GM23338 (cell line): ENCODE results near the gene GOLGA7B. TPM values are rescaled to one million over a fixed set of nuclear protein-coding genes. Genes with fewer than 3 reads are reported as not detected.

Experiments used
- ATAC-seq: fragments of 200-7000 bp; cut with Tn5 transposase; 3 replicates; pipeline ENCODE4 v1.9.1; 2020
- DNase-seq: peaks from one replicate; pipeline ENCODE4 v3.0.0-alpha.2; 2015; ENCODE audit warnings: low spot score
- H2AFZ ChIP-seq: fragments of 200-600 bp; sonication (generic); 2 replicates; pipeline ENCODE4 v1.8.0; 2016; ENCODE audit warnings: antibody characterized with exemption, mild to moderate bottlenecking, moderate library complexity
- H3F3A ChIP-seq: fragments of 200-600 bp; sonication (generic); replicated peaks from 2 replicates; pipeline ENCODE4 v1.8.0; 2017; ENCODE audit warnings: antibody characterized with exemption, mixed run types, low read depth
- H3K27ac ChIP-seq: fragments of 200-600 bp; sonication (generic); 2 replicates; pipeline ENCODE4 v1.6.1; 2016; ENCODE audit warnings: low read depth
- H3K27me3 ChIP-seq: fragments of 200-600 bp; sonication (generic); 2 replicates; pipeline ENCODE4 v1.8.0; 2016; ENCODE audit warnings: mild to moderate bottlenecking, mixed run types, moderate library complexity; ENCODE audit not compliant: insufficient read depth
- H3K36me3 ChIP-seq: fragments of 200-600 bp; sonication (generic); 2 replicates; pipeline ENCODE4 v1.8.0; 2016; ENCODE audit warnings: mild to moderate bottlenecking; ENCODE audit not compliant: insufficient read depth
- H3K4me1 ChIP-seq: fragments of 200-600 bp; sonication (generic); 2 replicates; pipeline ENCODE4 v1.8.0; 2016; ENCODE audit warnings: mild to moderate bottlenecking, moderate library complexity; ENCODE audit not compliant: insufficient read depth
- H3K4me2 ChIP-seq: fragments of 200-600 bp; sonication (generic); 2 replicates; pipeline ENCODE4 v1.7.1; 2017; ENCODE audit warnings: mixed run types
- H3K4me3 ChIP-seq: fragments of 200-600 bp; sonication (generic); 2 replicates; pipeline ENCODE4 v1.6.1; 2016; ENCODE audit warnings: mixed run types
- H3K79me2 ChIP-seq: fragments of 200-600 bp; sonication (generic); replicated peaks from 2 replicates; pipeline ENCODE4 v1.8.0; 2017; ENCODE audit warnings: mild to moderate bottlenecking; ENCODE audit not compliant: insufficient read depth
- H3K9me2 ChIP-seq: fragments of 200-600 bp; sonication (generic); 2 replicates; pipeline ENCODE4 v1.8.0; 2017; ENCODE audit not compliant: insufficient read depth
- H4K20me1 ChIP-seq: fragments of 200-600 bp; sonication (generic); replicated peaks from 2 replicates; pipeline ENCODE4 v1.8.0; 2017; ENCODE audit warnings: mild to moderate bottlenecking; ENCODE audit not compliant: insufficient read depth
- H3K27ac Mint-ChIP-seq: 2 replicates; pipeline ENCODE4 v1.8.0; 2020; ENCODE audit warnings: inconsistent platforms, mild to moderate bottlenecking, moderate library complexity, mixed read lengths
- H3K27me3 Mint-ChIP-seq: 3 replicates; pipeline ENCODE4 v1.8.0; 2022; ENCODE audit warnings: low read depth, mild to moderate bottlenecking, moderate library complexity, mixed read lengths, inconsistent platforms; ENCODE audit not compliant: insufficient read depth, poor library complexity
- H3K36me3 Mint-ChIP-seq: 3 replicates; pipeline ENCODE4 v1.8.0; 2021; ENCODE audit warnings: low read depth, mild to moderate bottlenecking, inconsistent platforms, moderate library complexity, mixed read lengths
- H3K4me1 Mint-ChIP-seq: 3 replicates; pipeline ENCODE4 v1.8.0; 2020; ENCODE audit warnings: mild to moderate bottlenecking, inconsistent platforms, mixed read lengths
- H3K4me3 Mint-ChIP-seq: 3 replicates; pipeline ENCODE4 v1.8.0; 2021; ENCODE audit warnings: moderate library complexity, mild to moderate bottlenecking, inconsistent platforms, mixed read lengths
- H3K9me3 Mint-ChIP-seq: 3 replicates; pipeline ENCODE4 v1.8.0; 2020; ENCODE audit warnings: moderate library complexity, mild to moderate bottlenecking, inconsistent platforms, mixed read lengths
- CREB1 ChIP-seq: fragments of 250-450 bp; sonication (Bioruptor Pico); IDR thresholded peaks from 2 replicates; pipeline ENCODE4 v1.5.0; 2020; ENCODE audit warnings: low read depth, mild to moderate bottlenecking, moderate library complexity
- EZH2phosphoT487 ChIP-seq: fragments of 200-600 bp; sonication (generic); IDR thresholded peaks from one replicate; pipeline ENCODE4 v1.8.1; 2018; ENCODE audit warnings: antibody characterized with exemption; ENCODE audit not compliant: unreplicated experiment
- POLR2AphosphoS5 ChIP-seq: IDR thresholded peaks from 2 replicates; pipeline ENCODE4 v1.6.1; 2016; ENCODE audit warnings: antibody characterized with exemption, low read depth
- REST ChIP-seq: IDR thresholded peaks from one replicate; pipeline ENCODE4 v1.6.1; 2018; ENCODE audit warnings: antibody characterized with exemption; ENCODE audit not compliant: unreplicated experiment
- ZNF114 ChIP-seq: fragments of 250-450 bp; sonication (Bioruptor Pico); IDR thresholded peaks from 2 replicates; pipeline ENCODE4 v1.5.0; 2020; ENCODE audit warnings: mild to moderate bottlenecking, moderate library complexity
- polyA plus RNA-seq: library from polyadenylated mRNA; unstranded; fragments of >200 nt; fragmentation: Nextera tagmentation; extraction: Ambion mirVana; gene quantifications from 2 replicates; pipeline ENCODE4 v1.2.1, GENCODE V29; 2016
- total RNA-seq: library from RNA; depleted of rRNA; stranded (reverse); fragments of >200 nt; shearing (Covaris generic); gene quantifications from 2 replicates; pipeline ENCODE4 v1.2.3, GENCODE V29; 2014
- TF ChIP-seq, protein P1 (sequence below): fragments of 250-450 bp; sonication (Bioruptor Pico); IDR thresholded peaks from 2 replicates; pipeline ENCODE4 v1.5.0; 2020; ENCODE audit warnings: mild to moderate bottlenecking, moderate library complexity
- TF ChIP-seq, protein P2 (sequence below), 2 experiments: fragments of 200-600 bp in 1 of 2; sonication (generic) in 1 of 2; conservative IDR thresholded peaks; 2 replicates each; pipeline versions ENCODE4 v1.5.1 to v1.6.1; 2016 to 2017; ENCODE audit warnings: antibody characterized with exemption in 2 of 2, low read depth in 2 of 2, mild to moderate bottlenecking in 2 of 2, moderate library complexity in 1 of 2

Gene GOLGA7B
- total and polyA plus RNA-seq, 2 experiments from 2014 or later: 0.14 to 0.15 TPM

DNA sequence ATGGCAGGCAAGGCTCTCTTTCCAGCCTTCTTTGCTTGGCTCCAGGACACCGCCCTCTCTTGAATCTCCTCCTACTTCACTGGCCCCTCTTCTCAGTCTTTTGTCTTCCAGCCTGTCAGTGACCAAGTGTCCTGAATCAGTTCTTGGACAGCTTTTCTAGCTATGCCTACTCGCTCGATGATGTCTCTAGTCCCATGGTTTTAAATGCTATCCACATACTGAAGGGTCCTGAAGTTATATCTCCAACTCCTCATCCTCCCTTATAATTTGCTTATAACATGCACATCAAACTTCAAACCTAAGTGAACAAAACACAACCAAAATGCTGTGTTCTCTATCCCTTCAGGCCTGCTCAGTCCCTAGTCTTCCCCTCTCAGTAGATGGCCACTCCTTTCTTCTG lies 5.0 kb upstream of the GOLGA7B start (continued):
- TF ChIP-seq, protein P1, sequence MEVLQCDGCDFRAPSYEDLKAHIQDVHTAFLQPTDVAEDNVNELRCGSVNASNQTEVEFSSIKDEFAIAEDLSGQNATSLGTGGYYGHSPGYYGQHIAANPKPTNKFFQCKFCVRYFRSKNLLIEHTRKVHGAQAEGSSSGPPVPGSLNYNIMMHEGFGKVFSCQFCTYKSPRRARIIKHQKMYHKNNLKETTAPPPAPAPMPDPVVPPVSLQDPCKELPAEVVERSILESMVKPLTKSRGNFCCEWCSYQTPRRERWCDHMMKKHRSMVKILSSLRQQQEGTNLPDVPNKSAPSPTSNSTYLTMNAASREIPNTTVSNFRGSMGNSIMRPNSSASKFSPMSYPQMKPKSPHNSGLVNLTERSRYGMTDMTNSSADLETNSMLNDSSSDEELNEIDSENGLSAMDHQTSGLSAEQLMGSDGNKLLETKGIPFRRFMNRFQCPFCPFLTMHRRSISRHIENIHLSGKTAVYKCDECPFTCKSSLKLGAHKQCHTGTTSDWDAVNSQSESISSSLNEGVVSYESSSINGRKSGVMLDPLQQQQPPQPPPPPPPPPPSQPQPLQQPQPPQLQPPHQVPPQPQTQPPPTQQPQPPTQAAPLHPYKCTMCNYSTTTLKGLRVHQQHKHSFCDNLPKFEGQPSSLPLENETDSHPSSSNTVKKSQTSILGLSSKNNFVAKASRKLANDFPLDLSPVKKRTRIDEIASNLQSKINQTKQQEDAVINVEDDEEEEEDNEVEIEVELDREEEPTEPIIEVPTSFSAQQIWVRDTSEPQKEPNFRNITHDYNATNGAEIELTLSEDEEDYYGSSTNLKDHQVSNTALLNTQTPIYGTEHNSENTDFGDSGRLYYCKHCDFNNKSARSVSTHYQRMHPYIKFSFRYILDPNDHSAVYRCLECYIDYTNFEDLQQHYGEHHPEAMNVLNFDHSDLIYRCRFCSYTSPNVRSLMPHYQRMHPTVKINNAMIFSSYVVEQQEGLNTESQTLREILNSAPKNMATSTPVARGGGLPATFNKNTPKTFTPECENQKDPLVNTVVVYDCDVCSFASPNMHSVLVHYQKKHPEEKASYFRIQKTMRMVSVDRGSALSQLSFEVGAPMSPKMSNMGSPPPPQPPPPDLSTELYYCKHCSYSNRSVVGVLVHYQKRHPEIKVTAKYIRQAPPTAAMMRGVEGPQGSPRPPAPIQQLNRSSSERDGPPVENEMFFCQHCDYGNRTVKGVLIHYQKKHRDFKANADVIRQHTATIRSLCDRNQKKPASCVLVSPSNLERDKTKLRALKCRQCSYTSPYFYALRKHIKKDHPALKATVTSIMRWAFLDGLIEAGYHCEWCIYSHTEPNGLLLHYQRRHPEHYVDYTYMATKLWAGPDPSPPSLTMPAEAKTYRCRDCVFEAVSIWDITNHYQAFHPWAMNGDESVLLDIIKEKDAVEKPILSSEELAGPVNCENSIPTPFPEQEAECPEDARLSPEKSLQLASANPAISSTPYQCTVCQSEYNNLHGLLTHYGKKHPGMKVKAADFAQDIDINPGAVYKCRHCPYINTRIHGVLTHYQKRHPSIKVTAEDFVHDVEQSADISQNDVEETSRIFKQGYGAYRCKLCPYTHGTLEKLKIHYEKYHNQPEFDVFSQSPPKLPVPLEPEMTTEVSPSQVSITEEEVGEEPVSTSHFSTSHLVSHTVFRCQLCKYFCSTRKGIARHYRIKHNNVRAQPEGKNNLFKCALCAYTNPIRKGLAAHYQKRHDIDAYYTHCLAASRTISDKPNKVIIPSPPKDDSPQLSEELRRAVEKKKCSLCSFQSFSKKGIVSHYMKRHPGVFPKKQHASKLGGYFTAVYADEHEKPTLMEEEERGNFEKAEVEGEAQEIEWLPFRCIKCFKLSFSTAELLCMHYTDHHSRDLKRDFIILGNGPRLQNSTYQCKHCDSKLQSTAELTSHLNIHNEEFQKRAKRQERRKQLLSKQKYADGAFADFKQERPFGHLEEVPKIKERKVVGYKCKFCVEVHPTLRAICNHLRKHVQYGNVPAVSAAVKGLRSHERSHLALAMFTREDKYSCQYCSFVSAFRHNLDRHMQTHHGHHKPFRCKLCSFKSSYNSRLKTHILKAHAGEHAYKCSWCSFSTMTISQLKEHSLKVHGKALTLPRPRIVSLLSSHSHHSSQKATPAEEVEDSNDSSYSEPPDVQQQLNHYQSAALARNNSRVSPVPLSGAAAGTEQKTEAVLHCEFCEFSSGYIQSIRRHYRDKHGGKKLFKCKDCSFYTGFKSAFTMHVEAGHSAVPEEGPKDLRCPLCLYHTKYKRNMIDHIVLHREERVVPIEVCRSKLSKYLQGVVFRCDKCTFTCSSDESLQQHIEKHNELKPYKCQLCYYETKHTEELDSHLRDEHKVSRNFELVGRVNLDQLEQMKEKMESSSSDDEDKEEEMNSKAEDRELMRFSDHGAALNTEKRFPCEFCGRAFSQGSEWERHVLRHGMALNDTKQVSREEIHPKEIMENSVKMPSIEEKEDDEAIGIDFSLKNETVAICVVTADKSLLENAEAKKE (CRISPR knock-in tag): no peak
- TF ChIP-seq EZH2phosphoT487 (no peak), POLR2AphosphoS5 (no peak), ZNF114 (CRISPR knock-in tag) (no peak)
- TF ChIP-seq, protein P2, sequence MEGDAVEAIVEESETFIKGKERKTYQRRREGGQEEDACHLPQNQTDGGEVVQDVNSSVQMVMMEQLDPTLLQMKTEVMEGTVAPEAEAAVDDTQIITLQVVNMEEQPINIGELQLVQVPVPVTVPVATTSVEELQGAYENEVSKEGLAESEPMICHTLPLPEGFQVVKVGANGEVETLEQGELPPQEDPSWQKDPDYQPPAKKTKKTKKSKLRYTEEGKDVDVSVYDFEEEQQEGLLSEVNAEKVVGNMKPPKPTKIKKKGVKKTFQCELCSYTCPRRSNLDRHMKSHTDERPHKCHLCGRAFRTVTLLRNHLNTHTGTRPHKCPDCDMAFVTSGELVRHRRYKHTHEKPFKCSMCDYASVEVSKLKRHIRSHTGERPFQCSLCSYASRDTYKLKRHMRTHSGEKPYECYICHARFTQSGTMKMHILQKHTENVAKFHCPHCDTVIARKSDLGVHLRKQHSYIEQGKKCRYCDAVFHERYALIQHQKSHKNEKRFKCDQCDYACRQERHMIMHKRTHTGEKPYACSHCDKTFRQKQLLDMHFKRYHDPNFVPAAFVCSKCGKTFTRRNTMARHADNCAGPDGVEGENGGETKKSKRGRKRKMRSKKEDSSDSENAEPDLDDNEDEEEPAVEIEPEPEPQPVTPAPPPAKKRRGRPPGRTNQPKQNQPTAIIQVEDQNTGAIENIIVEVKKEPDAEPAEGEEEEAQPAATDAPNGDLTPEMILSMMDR (conservative IDR thresholded peaks at IDR 0.05; ENCODE audit: low read depth in 2 of 2): no peak

- peak; percentile 41 for DNase-seq
- peak; percentile 29 for ATAC-seq
- no peaks in the 10 kb centered on the region for H4K20me1 ChIP-seq
- no peak overlapping the region for H3K27ac Mint-ChIP-seq
- H3K4me2 ChIP-seq: peak overlapping the region; percentile 86
- H3K79me2 ChIP-seq: no peaks in the 10 kb centered on the region
- TF ChIP-seq CREB1 (no peak), REST (peak; percentile 2)
- H2AFZ ChIP-seq: peak overlapping the region; percentile 82
- no peaks in the 10 kb centered on the region for H3F3A ChIP-seq
- no peak overlapping the region for H3K27ac ChIP-seq
- peak overlapping the region; percentile 83 for H3K4me3 Mint-ChIP-seq
- H3K9me2 ChIP-seq: no peaks in the 10 kb centered on the region
- H3K27me3 Mint-ChIP-seq: peaks cover 28% of the 10 kb centered on the region
- peak overlapping the region; percentile 70 for H3K4me3 ChIP-seq
- H3K4me1 Mint-ChIP-seq: peaks cover 10% of the 10 kb centered on the region
- H3K4me1 ChIP-seq: peaks cover 3% of the 10 kb centered on the region; the same call in 1 of the 2 replicates
- H3K9me3 Mint-ChIP-seq: no peaks in the 10 kb centered on the region
- H3K27me3 ChIP-seq: peaks cover 31% of the 10 kb centered on the region
- no peaks in the 10 kb centered on the region for H3K36me3 Mint-ChIP-seq
- H3K36me3 ChIP-seq: no peaks in the 10 kb centered on the region
Observed at GRCh38 chr10:97849103-97849686, 448 bp upstream of the GOLGA7B start.
